Measurements from ENCODE around the gene CFAP119.
A peak's percentile ranks its signal among the peaks of the same experiment; 100 is the strongest.
"Not testable (repeated sequence)": the region's sequence is repeated elsewhere in the genome, so short reads cannot be mapped to it uniquely, and the experiment has no call there.

Gene CFAP119

GRCh38 chr16:30761928-30762902, at the start of gene CFAP119, which contains the start of gene RNF40:
CFAP119 (minus strand) TSS chr16:30762062; CDS start chr16:30761748, 314 bp downstream.
RNF40 (plus strand) TSS chr16:30762322; CDS start chr16:30762546, 224 bp downstream.
- ATAC-seq (peak; percentile 97), DNase-seq (peak; percentile 93)

- not testable (repeated sequence) for ATAC-seq
These were observed 47.8 kb upstream of the CFAP119 start for GRCh38 chr16:30809675-30810074.

DNA sequence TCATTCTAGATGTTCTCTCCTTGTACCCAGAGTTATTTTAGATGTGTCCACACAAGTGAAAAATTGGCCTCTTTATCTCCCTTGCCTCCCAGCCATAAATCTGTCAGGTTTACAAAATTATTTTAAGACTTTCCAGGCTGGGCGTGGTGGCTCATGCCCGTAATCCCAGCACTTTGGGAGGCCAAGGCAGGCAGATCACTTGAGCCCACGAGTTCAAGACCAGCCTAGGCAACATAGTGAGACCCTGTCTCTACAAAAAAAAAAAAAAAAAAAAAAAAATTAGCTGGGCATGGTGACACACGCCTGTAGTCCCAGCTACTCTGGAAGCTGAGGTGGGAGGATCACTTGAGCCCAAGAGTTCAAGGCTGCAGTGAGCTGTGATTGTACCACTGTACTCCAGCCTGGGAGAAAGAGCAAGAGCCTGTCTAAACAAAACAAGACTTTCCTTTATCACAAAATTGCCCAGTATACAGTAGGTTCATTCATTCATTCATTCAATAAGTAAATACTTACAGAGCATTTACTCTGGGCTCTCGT, 47.1 kb upstream of the CFAP119 start:
- not testable (repeated sequence) for ATAC-seq, DNase-seq

More at GRCh38 chr16:30809675-30810074, 47.8 kb upstream of the CFAP119 start:
- not testable (repeated sequence) for DNase-seq

DNA sequence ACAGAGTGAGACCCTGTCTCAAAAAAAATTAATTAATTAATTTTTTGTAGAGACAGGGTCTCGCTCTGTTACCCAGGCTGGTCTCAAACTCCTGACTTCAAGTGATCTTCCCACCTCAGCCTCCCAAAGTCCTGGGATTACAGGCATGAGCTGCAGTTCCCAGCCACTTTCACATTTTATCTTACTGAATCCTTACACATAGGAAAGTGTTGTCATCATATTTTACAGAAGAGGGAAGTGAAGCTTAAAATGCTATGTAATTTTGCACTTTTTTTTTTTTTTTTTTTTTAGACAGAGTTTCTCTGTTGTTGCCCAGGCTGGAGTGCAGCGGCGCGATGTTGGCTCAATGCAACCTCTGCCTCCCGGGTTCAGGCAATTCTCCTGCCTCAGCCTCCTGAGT, 46.3 kb upstream of the CFAP119 start:
- no peak for ATAC-seq
- DNase-seq, result no peak

DNA sequence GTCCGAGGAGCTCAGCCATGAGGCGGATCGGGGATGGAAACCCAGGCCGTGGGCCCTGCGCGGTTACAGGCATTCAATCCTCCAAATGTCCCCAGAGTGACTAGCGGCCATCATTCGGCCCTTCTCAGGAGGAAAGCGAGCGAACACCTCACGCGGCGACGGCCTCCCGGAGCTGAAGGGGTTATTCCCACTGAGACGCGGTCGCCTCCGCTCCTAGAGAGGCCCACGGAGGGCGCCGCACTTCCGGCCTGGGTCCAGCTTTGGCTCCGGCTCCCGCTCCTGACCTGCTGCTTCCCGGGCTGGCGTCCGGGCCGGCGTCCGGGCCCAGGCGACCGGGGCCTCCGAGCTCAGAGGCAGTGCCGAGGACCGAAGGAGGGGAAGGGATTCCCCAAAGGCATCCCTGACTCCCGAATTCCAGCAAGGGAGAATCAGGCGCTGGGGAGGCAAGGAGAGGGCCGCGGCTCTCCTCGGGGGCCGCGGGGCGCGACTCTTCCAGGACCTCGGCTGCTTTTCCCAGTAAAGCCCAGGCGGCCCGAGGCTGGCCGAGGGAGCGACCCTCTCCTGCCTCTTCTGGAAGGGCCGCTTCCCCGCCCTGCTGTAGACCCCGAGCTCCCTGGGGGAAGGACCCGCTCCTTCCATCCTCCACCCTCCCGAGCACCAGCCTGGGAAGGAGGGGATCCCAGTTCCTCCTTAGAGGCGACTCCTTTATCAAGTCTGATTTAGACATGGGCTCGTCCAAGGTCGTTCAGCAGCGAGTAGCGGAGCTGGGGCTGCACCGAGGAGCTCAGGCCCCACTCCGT, 43.7 kb upstream of the CFAP119 start:
- DNase-seq (peak; percentile 60), ATAC-seq (peak; percentile 70)

- peak; percentile 33 for ATAC-seq
- DNase-seq, result peak; percentile 41
These were observed 43.2 kb upstream of the CFAP119 start for GRCh38 chr16:30805056-30805369.

DNA sequence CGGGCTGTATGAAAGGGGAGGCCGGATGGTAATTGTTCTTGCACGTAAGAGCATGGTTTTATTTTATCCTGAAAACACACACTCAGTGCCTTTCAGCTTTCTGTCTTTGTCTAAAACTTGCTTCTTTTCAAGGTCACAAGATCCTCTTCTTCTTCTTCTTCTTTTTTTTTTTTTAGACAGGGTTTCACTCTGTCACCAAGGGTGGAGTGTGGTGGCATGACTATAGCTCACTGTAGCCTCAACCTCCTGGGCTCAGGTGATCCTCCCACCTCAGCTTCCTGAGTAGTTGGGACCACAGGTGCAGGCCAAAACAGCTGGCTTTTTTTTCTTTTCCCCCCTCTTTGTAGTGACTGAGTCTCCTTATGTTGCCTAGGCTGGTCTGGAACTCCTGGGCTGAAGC, 41.1 kb upstream of the CFAP119 start:
- DNase-seq, result no peak
- ATAC-seq, result no peak

DNA sequence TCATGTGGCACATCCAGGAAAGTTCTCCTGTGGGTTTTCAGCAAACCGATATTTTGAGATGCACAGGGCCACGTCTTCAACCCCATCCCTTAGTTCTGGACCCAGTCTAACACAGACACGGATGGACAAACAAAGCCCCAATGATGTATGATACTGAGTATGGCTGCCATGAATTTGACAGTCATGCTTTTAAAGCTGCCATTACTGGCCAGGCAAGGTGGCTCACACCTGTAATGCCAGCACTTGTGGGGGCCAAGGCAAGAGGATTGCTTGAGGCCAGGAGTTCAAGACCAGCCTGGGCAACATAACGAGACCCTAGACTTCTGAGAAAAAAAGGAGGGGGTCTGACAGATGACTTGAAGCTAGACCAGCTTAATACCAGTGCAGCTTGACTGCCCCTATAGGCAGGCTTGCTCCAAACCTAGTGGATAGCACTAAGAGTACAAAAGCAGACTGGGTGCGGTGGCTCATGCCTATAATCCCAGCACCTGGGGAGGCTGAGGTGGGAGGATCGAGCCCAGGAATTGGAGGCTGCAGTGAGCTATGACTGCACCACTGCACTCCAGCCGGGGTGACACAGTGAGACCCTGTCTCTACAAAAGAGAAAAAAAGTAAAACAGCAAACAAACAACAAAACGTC, 35.9 kb upstream of the CFAP119 start:
- ATAC-seq (no peak), DNase-seq (no peak)

DNA sequence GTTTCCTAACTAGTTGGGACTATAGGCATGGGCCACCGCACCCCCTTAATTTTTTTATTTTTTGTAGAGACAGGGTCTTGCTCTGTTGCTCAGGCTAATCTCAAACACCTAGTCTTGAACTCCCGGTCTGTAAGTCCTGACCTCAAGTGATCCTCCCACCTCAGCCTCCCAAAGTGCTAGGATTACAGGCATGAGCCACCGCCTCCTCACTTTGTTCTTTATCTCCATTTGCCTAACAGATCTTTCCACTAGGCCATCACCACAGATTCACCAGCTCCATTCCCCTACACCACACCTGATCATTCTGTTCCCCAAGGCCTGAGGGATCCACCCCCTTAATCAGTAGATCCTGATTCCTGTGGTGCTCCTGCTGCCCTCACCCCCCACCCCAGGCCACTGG, 32.8 kb upstream of the CFAP119 start:
- DNase-seq (no peak), ATAC-seq (no peak)

- ATAC-seq (no peak), DNase-seq (no peak)
These were observed 31.7 kb upstream of the CFAP119 start for GRCh38 chr16:30793508-30794069.

- DNase-seq (no peak), ATAC-seq (no peak)
These were observed 25.9 kb upstream of the CFAP119 start for GRCh38 chr16:30787613-30788378.

DNA sequence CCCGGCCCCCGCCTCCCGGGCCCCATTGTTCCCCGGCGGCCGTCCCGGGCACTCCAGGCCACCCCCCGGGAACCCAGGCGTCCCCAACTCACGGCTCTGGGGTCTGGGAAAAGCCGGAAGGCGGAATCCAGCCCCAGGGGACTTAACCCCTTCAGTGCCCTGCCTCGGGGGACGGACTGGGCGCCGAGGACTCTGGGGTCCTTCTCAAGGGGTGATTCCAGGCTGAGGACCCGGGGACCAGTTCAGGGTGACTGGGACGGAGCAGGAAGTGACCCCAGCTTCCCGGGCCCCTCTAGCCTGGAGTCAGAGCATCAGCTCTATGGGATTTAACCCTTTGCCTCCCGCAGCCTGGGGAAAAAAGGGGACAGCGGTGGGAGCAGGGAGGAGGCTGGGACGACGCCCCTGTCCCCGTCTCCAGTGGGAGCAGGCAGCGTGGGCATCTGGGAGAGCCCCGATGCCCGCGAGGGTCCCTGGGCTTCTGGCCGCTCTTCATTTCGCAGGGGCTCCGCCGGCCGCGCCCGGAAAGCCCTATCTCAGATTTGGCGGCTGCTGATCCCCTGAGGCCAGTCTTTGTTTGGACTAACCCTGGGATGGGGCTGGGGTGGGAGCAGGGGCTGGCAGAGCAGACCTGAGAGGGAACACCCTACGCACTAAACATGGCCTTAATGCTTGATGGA, 25.2 kb upstream of the CFAP119 start, which contains the start of gene ZNF629:
TSS of gene ZNF629 (minus strand) at position 270 of the 677 bp plus-strand sequence. CDS start 2,723 bp downstream, outside the sequence.
- ATAC-seq (no peak), DNase-seq (peak; percentile 32)

DNA sequence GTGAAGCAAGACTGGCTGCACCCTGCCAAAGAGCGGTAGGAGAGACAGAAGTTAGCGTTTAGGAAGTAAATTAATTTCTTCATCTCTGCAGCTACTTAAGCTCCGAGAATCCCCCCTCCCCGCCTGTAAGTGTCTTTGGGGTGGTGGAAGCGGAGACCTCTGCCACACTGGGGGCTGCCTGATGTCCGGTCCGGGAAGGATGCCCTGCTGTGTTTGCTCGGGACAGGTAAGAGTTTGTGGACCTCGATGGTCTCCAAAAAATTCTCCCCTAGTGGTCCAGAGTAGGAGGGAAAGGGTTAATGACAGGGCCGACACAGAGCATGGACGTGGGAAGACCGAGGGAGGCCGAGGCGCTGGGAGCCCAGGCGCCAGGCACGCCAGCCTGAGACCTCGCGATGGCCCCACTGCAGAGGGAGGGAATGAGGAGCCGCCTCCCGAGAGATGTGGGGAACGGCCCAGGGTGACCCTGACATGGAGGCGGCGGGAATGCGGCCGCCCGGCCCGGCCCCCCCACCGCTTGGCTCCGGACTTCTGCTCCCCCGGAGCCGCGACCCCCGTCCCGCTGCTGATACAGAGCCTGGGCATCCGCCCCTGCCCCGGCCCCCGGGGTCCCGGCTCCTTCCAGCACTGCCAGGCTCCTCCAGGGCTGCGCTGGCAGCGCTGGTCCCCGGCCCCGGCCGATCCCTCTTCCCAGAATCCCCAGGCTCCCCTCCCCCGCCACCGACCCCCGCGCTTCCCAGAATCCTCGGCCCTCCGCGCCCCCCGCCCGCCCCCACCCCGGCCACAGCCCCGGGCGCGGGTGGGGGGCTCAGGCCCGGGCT, 24.5 kb upstream of the CFAP119 start:
- DNase-seq, result peak; percentile 32
- peak; percentile 50 for ATAC-seq

GRCh38 chr16:30785126-30786106, 23.6 kb upstream of the CFAP119 start:
- DNase-seq, result no peak
- no peak for ATAC-seq

- ATAC-seq, result no peak
- no peak for DNase-seq
These were observed 22.4 kb upstream of the CFAP119 start for GRCh38 chr16:30784215-30784614.

DNA sequence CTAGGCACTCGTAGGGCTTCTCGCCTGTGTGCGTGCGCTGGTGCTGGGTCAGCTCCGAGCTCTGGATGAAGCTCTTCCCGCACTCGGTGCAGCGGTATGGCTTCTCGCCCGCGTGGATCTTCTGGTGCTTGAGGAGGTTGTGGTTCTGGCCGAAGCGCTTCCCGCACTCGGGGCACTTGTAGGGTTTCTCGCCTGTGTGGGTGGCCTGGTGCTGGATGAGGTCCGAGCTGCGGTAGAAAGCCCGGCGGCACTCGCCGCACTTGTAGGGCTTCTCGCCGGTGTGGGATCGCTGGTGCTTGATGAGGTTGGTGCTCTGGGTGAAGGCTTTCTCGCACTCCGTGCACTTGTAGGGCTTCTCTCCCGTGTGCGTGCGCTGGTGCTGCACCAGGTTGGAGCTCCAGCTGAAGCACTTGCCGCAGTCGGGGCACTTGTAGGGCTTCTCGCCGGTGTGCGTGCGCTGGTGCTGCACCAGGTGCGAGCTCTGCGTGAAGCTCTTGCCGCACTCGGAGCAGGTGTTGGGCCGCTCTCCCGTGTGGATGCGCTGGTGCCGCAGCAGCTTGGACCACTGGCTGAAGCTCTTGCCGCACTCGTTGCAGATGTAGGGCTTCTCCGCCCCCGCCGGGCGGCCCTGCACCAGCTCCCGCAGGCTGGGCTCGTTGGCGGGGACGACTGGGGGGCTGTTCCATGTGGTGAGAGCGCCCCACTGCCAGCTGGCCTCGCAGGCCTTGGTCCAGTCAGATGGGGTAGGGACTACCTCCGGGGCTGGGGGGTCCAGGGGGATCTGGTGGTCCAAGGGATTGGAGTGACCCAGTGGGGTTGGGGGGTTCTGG, 21.6 kb upstream of the CFAP119 start:
- ATAC-seq, result no peak
- no peak for DNase-seq
